Natural killer cell treated with Interleukin-12 subunit alpha and Interleukin-12 subunit beta and Interleukin-15 and Interleukin-18, amount 100 ng/mL, for 72 hours (primary cell): ENCODE results near the gene PGLYRP3. TPM values are rescaled to one million over a fixed set of nuclear protein-coding genes. Genes with fewer than 3 reads are reported as not detected.

Experiments
- ATAC-seq, 2 donors: fragments of 150-1000 bp; cut with Tn5 transposase in 1 of 2; sonication (Bioruptor Pico), chemical (Tn5 transposase) in 1 of 2; 2 replicates each; pipeline ENCODE4 v1.10.0; 2021
- DNase-seq: peaks from one replicate; pipeline ENCODE4 v3.0.0; 2022; ENCODE audit warnings: low spot score
- H3K27ac Mint-ChIP-seq, 2 donors: 1 replicate in 1 of 2; 2 replicates in 1 of 2; pipeline ENCODE4 v1.8.0; 2022; ENCODE audit warnings: mixed read lengths in 2 of 2, mild to moderate bottlenecking in 1 of 2, moderate library complexity in 1 of 2
- H3K27me3 Mint-ChIP-seq, 2 donors: 1 replicate in 1 of 2; 2 replicates in 1 of 2; pipeline ENCODE4 v1.8.0; 2022; ENCODE audit warnings: mixed read lengths in 2 of 2
- H3K36me3 Mint-ChIP-seq: one replicate; pipeline ENCODE4 v1.8.0; 2022; ENCODE audit warnings: mixed read lengths
- H3K4me1 Mint-ChIP-seq, 2 donors: 1 replicate in 1 of 2; 2 replicates in 1 of 2; pipeline ENCODE4 v1.8.0; 2022; ENCODE audit warnings: low read depth in 2 of 2, mixed read lengths in 2 of 2, mild to moderate bottlenecking in 1 of 2
- H3K4me3 Mint-ChIP-seq: one replicate; pipeline ENCODE4 v1.8.0; 2022; ENCODE audit warnings: mixed read lengths
- H3K9me3 Mint-ChIP-seq: 2 replicates; pipeline ENCODE4 v1.8.0; 2022; ENCODE audit warnings: mixed read lengths
- total RNA-seq, 2 donors: library from RNA; stranded (reverse); gene quantifications; one replicate each; pipeline ENCODE4 v1.2.3, GENCODE V29; 2022

The PGLYRP3 gene
- total RNA-seq, 2 donors from 2014 or later = not detected

- peaks cover 0 to 4% of the 10 kb centered on the region in 2 donors for H3K4me1 Mint-ChIP-seq
- DNase-seq (no peak), ATAC-seq (no peak)
- H3K27me3 Mint-ChIP-seq = peaks cover 30 to 37% of the 10 kb centered on the region in 2 donors
- no peaks in the 10 kb centered on the region for H3K36me3 Mint-ChIP-seq
- H3K9me3 Mint-ChIP-seq = no peaks in the 10 kb centered on the region
- H3K4me3 Mint-ChIP-seq = no peak overlapping the region
- H3K27ac Mint-ChIP-seq = no peak overlapping the region
Observed at GRCh38 chr1:153251562-153251961, 61.2 kb downstream of the PGLYRP3 start.

GRCh38 chr1:153251087-153251486 is 61.7 kb downstream of the PGLYRP3 start:
- Mint-ChIP-seq H3K4me1 (peaks cover 0 to 4% of the 10 kb centered on the region in 2 donors), H3K9me3 (no peaks in the 10 kb centered on the region), H3K27me3 (peaks cover 34 to 42% of the 10 kb centered on the region in 2 donors), H3K36me3 (no peaks in the 10 kb centered on the region), H3K4me3 (no peak overlapping the region), H3K27ac (no peak overlapping the region)
- DNase-seq (no peak), ATAC-seq (no peak)

- no peaks in the 10 kb centered on the region for H3K36me3 Mint-ChIP-seq
- no peak overlapping the region for H3K27ac Mint-ChIP-seq
- H3K4me1 Mint-ChIP-seq = peaks cover under 1 to 4% of the 10 kb centered on the region in 2 donors
- no peaks in the 10 kb centered on the region for H3K9me3 Mint-ChIP-seq
- ATAC-seq = no peak
- no peak for DNase-seq
- peaks cover 34 to 43% of the 10 kb centered on the region in 2 donors for H3K27me3 Mint-ChIP-seq
- no peak overlapping the region for H3K4me3 Mint-ChIP-seq
Observed at GRCh38 chr1:153250166-153250565, 62.6 kb downstream of the PGLYRP3 start.

DNA sequence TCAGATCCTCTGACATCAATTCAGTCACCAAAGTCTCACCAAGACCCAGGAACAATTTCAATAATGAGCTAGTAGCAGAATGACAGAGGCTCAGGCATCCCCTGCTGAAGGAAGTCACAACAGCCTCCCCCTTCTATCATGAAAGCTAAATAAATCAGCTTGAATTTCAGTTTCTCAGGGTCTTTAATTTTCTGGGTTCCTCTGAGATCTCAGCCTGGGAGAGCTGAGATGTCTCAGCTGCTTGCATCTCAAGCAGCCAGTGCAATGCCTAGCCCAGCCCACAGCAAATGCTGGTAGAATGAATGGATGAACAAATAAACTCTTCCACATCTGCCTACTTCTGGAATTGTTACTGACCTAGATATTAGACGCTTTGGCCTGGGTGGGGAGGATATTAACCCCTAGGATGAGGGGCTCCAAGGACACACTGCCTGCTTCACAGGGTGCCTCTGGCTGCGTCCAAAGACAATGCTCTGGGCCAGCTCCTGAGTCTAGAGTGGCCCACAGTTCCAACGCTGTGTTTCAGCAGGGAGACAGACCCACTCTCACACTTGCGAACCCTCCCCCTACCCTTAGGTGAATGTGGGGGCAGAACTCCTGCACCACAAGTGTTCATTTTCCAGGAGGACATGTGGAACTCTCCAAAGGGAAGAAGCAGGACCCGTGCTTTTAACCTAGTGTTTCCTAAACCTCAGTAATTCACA is 64.4 kb downstream of the PGLYRP3 start:
- H3K27me3 Mint-ChIP-seq = peaks cover 33 to 43% of the 10 kb centered on the region in 2 donors
- peaks cover 12% of the 10 kb centered on the region for H3K9me3 Mint-ChIP-seq
- H3K36me3 Mint-ChIP-seq = no peaks in the 10 kb centered on the region
- no peak overlapping the region for H3K27ac Mint-ChIP-seq
- H3K4me3 Mint-ChIP-seq = no peak overlapping the region
- ATAC-seq = no peak
- no peak for DNase-seq
- peaks cover 8 to 9% of the 10 kb centered on the region in 2 donors for H3K4me1 Mint-ChIP-seq

Other genes with a start within 250 kb of the PGLYRP3 start
- not detected for gene SPRR2B, start 241.3 kb downstream of the PGLYRP3 start, total RNA-seq
- gene SPRR2E, start 218.4 kb downstream of the PGLYRP3 start, total RNA-seq = not detected
- not detected for gene SPRR2F, start 199.4 kb downstream of the PGLYRP3 start, total RNA-seq
- gene SPRR2G, start 162.1 kb downstream of the PGLYRP3 start, total RNA-seq = not detected
- not detected for gene LELP1, start 109.5 kb downstream of the PGLYRP3 start, total RNA-seq
- gene PRR9, start 95.4 kb downstream of the PGLYRP3 start, total RNA-seq = not detected
- not detected for gene LORICRIN, start 53.3 kb downstream of the PGLYRP3 start, total RNA-seq
- gene PGLYRP4, start 35.9 kb upstream of the PGLYRP3 start, total RNA-seq = not detected
- 10 to 100 TPM in 1 of 2 donors, 1 to 10 TPM in 1; 4.8 to 13.7 TPM for gene S100A9, start 44.9 kb upstream of the PGLYRP3 start, total RNA-seq
- not detected for gene S100A12, start 62.7 kb upstream of the PGLYRP3 start, total RNA-seq
- gene S100A8, start 78.1 kb upstream of the PGLYRP3 start, total RNA-seq = 1 to 10 TPM in 1 of 2 donors, not detected in 1; 1.8 TPM
- gene S100A7A, start 103.6 kb upstream of the PGLYRP3 start, total RNA-seq = not detected
- gene S100A7, start 147.7 kb upstream of the PGLYRP3 start, total RNA-seq = not detected
- 100 to 1,000 TPM in 1 of 2 donors, 10 to 100 TPM in 1; 90.9 to 106 TPM for gene S100A6, start 223.0 kb upstream of the PGLYRP3 start, total RNA-seq
- gene S100A5, start 228.0 kb upstream of the PGLYRP3 start, total RNA-seq = not detected
- gene S100A4, start 232.9 kb upstream of the PGLYRP3 start, total RNA-seq = 100 to 1,000 TPM in 1 of 2 donors, 10 to 100 TPM in 1; 85.4 to 124 TPM
- gene S100A3, start 236.3 kb upstream of the PGLYRP3 start, total RNA-seq = not detected